SK-N-SH (cell line): ENCODE data around the gene PRPF40B.

Source experiments
- EP300 ChIP-seq, 2 experiments: IDR thresholded peaks; 2 replicates each; pipeline versions ENCODE4 v1.4.0 to v1.6.1; 2012; ENCODE audit warnings: borderline replicate concordance in 1 of 2, low read depth in 1 of 2, low read length in 1 of 2
- FOSL2 ChIP-seq: IDR thresholded peaks from 2 replicates; pipeline ENCODE4 v1.4.0; 2012; ENCODE audit warnings: low read depth, mild to moderate bottlenecking, moderate library complexity, borderline replicate concordance
- POLR2AphosphoS5 ChIP-seq: IDR thresholded peaks from 2 replicates; pipeline ENCODE4 v1.6.1; 2012; ENCODE audit warnings: low read depth, low read length
- RAD21 ChIP-seq: IDR thresholded peaks from 2 replicates; pipeline ENCODE4 v1.6.1; 2012; ENCODE audit warnings: mild to moderate bottlenecking, low read length
- RCOR1 ChIP-seq: fragments of 150-350 bp; IDR thresholded peaks from 2 replicates; pipeline ENCODE4 v1.6.1; 2017; ENCODE audit warnings: antibody characterized with exemption, low read length
- TCF12 ChIP-seq: IDR thresholded peaks from 2 replicates; pipeline ENCODE4 v1.4.0; 2012
- TF ChIP-seq, protein P1 (sequence below): IDR thresholded peaks from 2 replicates; pipeline ENCODE4 v1.6.1; 2012; ENCODE audit warnings: mild to moderate bottlenecking, low read depth, low read length, moderate library complexity
- TF ChIP-seq, protein P2 (sequence below): fragments of 200-600 bp; sonication (generic); IDR thresholded peaks from 2 replicates; pipeline ENCODE4 v1.6.1; 2017; ENCODE audit warnings: antibody characterized with exemption, mild to moderate bottlenecking, moderate library complexity
- TF ChIP-seq, protein P3 (sequence below): IDR thresholded peaks from 2 replicates; pipeline ENCODE4 v1.4.0; 2012; ENCODE audit warnings: low read depth

DNA sequence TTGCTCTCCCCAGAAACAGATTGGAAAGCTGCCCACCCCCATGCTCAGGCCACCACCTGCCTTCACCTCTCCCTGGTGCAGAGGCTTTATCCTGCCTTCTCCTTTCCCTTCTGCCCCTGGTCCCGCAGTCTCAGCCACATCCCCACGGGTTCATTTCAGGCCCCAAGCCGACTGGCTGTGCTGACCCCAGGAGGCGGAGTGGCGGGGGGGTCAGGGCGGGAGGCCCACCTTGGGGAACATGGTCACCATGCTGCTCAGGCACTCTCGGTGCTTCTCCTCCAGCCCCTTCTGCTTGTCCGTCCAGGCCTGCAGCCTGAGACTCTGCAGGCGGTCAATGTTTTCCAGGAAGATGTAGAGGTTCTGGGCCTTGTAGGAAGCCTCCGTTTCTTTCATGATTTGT lies 24.8 kb upstream of the PRPF40B start:
- TF ChIP-seq EP300 (IDR thresholded peaks at IDR 0.05; ENCODE audit: borderline replicate concordance in 1 of 2, low read depth in 1 of 2, low read length in 1 of 2) = no peak
- TF ChIP-seq FOSL2 = no peak
- TF ChIP-seq POLR2AphosphoS5 = no peak
- TF ChIP-seq, protein P1, sequence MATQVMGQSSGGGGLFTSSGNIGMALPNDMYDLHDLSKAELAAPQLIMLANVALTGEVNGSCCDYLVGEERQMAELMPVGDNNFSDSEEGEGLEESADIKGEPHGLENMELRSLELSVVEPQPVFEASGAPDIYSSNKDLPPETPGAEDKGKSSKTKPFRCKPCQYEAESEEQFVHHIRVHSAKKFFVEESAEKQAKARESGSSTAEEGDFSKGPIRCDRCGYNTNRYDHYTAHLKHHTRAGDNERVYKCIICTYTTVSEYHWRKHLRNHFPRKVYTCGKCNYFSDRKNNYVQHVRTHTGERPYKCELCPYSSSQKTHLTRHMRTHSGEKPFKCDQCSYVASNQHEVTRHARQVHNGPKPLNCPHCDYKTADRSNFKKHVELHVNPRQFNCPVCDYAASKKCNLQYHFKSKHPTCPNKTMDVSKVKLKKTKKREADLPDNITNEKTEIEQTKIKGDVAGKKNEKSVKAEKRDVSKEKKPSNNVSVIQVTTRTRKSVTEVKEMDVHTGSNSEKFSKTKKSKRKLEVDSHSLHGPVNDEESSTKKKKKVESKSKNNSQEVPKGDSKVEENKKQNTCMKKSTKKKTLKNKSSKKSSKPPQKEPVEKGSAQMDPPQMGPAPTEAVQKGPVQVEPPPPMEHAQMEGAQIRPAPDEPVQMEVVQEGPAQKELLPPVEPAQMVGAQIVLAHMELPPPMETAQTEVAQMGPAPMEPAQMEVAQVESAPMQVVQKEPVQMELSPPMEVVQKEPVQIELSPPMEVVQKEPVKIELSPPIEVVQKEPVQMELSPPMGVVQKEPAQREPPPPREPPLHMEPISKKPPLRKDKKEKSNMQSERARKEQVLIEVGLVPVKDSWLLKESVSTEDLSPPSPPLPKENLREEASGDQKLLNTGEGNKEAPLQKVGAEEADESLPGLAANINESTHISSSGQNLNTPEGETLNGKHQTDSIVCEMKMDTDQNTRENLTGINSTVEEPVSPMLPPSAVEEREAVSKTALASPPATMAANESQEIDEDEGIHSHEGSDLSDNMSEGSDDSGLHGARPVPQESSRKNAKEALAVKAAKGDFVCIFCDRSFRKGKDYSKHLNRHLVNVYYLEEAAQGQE = no peak
- TF ChIP-seq, protein P2, sequence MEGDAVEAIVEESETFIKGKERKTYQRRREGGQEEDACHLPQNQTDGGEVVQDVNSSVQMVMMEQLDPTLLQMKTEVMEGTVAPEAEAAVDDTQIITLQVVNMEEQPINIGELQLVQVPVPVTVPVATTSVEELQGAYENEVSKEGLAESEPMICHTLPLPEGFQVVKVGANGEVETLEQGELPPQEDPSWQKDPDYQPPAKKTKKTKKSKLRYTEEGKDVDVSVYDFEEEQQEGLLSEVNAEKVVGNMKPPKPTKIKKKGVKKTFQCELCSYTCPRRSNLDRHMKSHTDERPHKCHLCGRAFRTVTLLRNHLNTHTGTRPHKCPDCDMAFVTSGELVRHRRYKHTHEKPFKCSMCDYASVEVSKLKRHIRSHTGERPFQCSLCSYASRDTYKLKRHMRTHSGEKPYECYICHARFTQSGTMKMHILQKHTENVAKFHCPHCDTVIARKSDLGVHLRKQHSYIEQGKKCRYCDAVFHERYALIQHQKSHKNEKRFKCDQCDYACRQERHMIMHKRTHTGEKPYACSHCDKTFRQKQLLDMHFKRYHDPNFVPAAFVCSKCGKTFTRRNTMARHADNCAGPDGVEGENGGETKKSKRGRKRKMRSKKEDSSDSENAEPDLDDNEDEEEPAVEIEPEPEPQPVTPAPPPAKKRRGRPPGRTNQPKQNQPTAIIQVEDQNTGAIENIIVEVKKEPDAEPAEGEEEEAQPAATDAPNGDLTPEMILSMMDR = no peak
- no peak for TF ChIP-seq RCOR1
- TF ChIP-seq, protein P3, sequence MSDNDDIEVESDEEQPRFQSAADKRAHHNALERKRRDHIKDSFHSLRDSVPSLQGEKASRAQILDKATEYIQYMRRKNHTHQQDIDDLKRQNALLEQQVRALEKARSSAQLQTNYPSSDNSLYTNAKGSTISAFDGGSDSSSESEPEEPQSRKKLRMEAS = no peak
- TF ChIP-seq TCF12 = no peak
- no peak for TF ChIP-seq RAD21
